GM18909 (cell line): ENCODE data around the gene OR5B17.
"Not testable (repeated sequence)": the region's sequence is repeated elsewhere in the genome, so short reads cannot be mapped to it uniquely, and the experiment has no call there.

ENCODE experiments used
- ATAC-seq: cut with Tn5 transposase; IDR thresholded peaks from one replicate; pipeline ENCODE4 v1.9.1; 2021; ENCODE audit warnings: mild to moderate bottlenecking; ENCODE audit not compliant: unreplicated experiment, poor library complexity

The OR5B17 gene

DNA sequence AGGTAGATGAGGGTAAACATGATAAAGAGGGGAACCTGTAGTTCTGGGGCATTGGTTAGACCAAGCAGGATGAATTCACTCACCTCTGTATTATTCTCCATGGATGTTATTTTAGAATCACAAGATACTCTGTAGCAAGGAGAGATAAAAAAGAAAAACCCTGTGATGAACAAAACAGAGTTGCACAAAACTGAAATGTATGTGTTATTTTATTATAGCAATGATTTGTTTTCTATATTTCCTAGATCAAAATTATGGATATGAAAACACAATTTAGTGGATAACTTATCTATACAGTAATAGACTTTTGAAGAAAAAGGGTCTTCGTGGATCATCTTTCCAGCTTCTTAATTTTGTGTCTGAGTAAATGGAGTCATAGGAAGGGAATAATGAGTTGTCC lies at the start of gene OR5B17:
Gene OR5B17, minus strand, starts transcription at position 101 of the 400 bp plus-strand sequence. Its CDS starts 0 bp downstream, at position 101.
- no peak for ATAC-seq

DNA sequence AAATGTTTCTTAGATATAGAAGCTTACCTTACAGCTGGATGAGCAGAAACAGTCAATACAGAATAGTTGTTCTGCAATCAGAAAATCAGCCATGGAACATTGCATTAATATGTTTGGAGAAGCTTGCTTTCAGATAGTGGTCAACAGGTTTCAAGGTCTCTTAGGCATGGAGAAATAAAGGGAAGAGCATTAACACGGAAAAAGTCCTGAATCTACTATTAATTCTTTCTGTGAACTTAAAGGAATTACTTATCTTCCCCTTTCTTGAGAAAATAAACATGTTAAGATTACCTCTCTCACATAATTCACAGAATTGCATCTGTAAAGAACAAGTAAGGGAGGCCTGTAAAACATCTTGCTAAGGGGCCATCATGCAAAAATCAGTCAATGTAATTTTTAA lies 47.9 kb upstream of the OR5B17 start, which contains the start of gene OR5B3:
Gene OR5B3, minus strand, starts transcription at position 101 of the 400 bp plus-strand sequence. CDS start 3,465 bp downstream, outside the sequence.
- no peak for ATAC-seq

DNA sequence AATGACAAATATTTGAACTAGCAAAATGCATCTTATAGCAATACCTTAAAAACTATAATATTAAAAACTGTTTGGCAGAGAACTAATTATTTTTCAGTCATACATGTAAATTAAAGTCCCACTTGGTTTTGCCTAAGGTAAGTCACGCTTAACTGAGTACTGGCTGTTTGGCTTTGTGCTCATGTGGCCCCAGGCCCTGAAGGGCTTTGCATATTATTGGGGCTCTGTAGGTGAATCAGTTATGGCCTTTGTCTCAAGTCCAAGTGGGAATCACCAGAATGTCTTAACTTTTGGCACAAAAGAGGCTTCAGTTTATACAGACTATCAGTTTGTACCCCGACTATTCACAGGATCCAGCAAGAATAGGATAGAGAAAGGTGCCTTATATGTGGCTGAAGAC lies 40.8 kb upstream of the OR5B17 start:
- ATAC-seq = not testable (repeated sequence)

DNA sequence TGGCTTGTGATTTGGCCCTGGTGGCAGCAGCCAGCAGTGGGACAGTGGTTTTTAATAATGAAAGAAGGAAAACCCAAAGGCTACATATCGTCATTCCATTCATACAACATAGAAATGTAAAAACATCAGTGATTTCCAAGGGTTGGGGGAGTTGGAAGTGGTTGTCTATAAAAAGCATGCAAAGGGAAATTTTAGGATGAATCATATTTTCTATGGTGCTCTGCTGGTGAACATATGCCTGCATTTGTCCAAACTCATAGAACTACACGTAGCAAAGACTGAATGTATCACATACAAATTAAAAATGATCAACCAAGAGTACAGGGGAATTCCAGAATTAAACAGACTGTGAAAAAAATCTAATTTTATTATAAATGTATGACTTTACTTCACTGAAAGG lies 36.7 kb upstream of the OR5B17 start:
- no peak for ATAC-seq

DNA sequence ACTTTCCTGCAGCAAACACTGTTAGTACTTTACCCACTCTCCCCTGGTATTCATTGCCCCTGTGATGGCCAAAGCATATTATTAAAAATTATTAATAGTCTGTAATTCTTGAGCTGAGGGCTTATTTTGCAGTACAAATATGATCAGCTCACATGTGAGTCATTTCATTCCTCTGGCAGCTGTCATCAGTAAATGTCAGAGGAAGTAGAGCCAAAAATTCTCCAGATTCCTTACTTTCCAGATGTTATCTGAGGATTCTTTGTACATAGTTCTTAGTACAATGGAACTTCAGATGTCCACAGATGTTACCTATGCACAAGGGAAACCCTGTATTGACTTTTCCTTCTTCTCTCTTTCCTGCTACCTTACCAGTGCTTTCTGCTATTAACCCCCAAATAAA lies 35.3 kb upstream of the OR5B17 start:
- ATAC-seq = no peak

DNA sequence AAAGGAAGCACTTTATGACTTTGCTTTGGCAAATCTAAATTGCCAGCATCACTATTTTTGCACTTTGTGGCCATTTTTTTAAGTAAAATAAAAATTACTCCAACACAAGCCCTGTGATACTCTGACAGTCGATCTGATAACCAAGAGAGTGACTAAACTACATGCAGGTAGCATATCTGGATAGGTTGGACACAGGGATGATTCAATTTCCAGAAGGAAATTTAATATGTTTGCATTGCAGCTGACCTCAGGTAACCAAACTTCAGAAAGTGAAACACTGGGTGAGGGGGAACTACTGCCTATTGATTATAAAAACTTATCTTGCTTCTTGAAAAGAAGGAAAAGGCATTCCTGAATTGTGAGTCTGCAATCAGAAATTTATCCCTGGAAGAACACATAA lies 33.9 kb upstream of the OR5B17 start:
- ATAC-seq = no peak

DNA sequence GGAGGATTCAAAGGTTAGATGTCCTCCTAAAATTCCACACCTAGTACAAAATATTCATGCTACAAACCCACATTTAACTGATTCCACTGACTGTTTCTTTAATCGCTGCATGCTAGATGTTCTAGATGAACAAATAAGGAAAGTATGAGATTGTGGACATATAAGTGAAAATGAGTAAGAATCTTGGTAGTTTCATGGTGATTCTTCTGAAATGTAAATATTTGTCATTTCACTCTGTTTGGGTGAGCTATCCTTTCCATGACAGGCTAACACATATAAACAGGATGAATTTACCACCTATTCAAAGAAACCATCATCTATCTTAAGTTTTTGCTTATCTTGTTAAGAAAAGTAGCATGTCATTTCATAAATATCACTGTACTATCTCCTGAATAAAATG lies 33.0 kb upstream of the OR5B17 start:
- ATAC-seq = no peak

DNA sequence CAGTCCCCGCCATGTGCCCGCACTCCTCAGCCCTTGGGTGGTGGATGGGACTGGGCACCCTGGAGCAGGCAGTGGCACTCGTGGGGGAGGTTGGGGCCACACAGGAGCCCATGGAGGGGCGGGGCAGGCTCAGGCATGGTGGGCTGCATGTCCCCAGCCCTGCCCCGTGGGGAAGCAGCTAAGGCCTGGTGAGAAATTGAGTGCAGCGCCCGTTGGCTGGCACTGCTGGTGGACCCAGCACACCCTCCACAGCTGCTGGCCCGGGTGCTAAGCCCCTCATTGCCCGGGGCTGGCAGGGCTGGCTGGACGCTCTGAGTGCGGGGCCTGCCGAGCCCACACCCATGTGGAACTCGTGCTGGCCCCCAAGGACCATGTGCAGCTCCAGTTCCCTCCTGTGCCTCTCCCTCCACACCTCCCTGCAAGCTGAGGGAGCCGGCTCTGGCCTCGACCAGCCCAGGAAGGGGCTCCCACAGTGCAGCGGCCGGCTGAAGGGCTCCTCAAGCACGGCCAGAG lies 31.7 kb upstream of the OR5B17 start:
- no peak for ATAC-seq

DNA sequence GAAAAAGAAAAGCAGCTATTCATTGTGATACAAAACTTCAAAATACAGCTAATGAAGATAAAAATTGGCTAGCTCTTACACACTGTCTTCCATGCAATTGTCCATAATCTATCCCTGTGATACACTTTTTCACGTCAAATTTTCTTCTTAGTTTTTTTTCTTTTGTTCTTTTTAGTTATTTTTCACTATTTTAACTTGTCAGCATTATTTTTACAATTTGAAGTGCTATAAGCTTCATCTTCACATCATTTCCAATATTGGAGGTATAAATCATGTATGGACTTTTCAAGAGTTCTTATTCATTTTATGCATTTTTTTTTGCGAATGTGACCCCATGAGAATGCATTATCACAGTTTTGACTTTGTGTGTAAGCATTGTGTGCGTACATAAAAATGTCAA lies 4.1 kb downstream of the OR5B17 start:
- ATAC-seq = no peak

DNA sequence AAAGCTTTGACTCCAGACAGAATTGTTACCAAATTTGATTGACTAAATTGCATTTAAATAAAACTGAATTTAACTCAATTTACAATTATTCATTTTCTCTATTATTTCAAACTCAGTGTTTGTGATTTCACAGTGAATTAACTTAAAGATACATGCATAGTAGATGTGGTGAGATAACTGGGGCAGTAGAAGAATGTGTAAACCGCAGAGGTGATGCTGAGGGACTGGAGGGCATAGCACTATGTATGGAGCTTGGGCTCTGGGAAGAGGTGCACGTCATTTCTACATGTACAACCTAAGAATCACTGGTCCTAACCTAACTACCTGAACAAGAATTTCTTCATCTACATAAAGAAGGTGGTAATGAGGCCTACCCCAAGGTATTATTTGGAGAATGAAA lies 13.7 kb downstream of the OR5B17 start:
- no peak for ATAC-seq

DNA sequence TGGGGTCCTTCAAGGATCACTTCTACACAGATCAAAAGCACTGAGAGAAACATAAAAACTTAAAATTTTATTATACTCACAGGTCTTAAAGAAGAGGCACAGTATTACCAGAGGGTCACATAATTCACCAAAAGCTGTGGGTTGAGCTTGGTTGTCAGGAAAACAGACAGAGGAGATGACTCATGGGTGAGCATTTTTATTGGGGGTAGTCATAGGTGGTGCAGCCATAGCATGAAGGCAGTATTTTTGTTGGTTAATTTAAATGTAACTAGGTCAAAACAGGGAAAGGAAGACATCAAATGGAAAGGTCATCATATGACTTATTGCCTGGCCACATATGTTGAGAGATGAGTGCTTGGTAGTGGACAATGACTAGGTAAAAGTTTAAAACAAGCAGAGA lies 24.2 kb downstream of the OR5B17 start:
- no peak for ATAC-seq

DNA sequence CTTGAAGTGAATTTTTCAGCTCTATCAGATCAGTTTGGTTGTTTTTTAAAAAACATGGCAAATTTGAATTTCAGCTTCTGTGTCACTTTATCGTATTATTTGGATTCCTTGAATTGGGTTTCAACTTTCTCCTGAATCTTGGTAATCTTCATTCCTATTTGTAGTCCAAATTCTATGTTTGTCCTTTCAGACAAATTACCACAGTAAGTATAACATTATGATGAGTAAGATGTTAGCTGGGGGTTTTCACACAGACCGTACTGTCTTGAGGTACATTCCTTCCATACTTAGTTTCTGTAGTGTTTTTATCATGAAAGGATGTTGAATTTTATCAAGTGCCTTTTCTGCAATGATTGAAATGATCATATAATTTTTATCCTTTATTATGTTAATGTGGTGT lies 28.0 kb downstream of the OR5B17 start:
- no peak for ATAC-seq

DNA sequence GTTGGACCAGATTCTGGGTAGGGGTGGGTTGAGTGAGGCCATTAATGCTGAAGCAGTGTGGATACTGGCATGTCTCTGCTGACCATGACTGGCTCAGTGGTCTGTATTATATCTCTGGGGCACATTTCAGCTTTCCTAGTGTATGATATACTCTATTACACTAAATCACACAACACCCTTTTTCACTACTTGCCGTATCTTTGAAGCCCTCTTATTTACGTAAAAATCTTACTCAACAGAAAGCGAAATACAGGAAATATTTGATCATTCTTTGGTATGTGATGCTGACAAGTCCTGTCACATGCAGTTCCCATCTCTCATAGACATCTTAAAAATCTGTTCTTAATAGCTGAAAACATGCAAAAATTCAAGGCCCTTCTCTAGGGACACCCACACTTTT lies 40.3 kb downstream of the OR5B17 start:
- ATAC-seq = no peak

DNA sequence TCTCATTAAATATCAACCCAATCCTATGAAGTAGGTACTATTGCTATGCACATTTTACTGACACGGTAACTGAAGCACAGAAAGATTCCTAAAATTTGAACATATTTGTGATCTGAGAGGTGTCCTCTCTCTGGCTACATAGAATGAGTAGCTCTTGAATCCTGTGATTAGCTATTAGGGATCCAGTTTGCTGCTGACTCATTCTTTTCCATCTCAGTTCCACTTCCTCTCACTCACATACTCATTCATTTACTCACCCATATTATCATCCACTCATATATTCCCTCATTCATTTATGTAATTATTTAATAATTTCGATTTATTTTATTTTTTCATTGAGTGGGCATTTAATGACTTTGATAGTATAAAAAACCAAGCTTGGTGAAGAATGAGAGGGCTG lies 42.7 kb downstream of the OR5B17 start:
- ATAC-seq = no peak
